HEK293T (cell line): ENCODE results near the gene FAM20B.

Experiments
- ARNT ChIP-seq: fragments of 450-650 bp; IDR thresholded peaks from 2 replicates; pipeline ENCODE4 v1.6.1; 2017; ENCODE audit warnings: mild to moderate bottlenecking
- BHLHE40 ChIP-seq: fragments of 450-650 bp; IDR thresholded peaks from 2 replicates; pipeline ENCODE4 v1.6.1; 2016; ENCODE audit warnings: mild to moderate bottlenecking, moderate library complexity, borderline replicate concordance
- ELF4 ChIP-seq: fragments of 450-650 bp; IDR thresholded peaks from 2 replicates; pipeline ENCODE4 v1.6.1; 2017; ENCODE audit warnings: antibody characterized with exemption
- FOXA1 ChIP-seq: fragments of 450-650 bp; IDR thresholded peaks from 2 replicates; pipeline ENCODE4 v1.6.1; 2016; ENCODE audit warnings: mild to moderate bottlenecking
- FOXM1 ChIP-seq: fragments of 450-650 bp; IDR thresholded peaks from 2 replicates; pipeline ENCODE4 v1.6.1; 2017; ENCODE audit warnings: mild to moderate bottlenecking, borderline replicate concordance
- LEF1 ChIP-seq: fragments of 450-650 bp; IDR thresholded peaks from 2 replicates; pipeline ENCODE4 v1.6.1; 2017; ENCODE audit warnings: mild to moderate bottlenecking, borderline replicate concordance
- SUZ12 ChIP-seq: fragments of 450-650 bp; IDR thresholded peaks from 2 replicates; pipeline ENCODE4 v1.6.1; 2016; ENCODE audit warnings: mild to moderate bottlenecking

GRCh38 chr1:179083533-179083932 is 57.8 kb downstream of the FAM20B start:
- no peak for TF ChIP-seq FOXM1
- no peak for TF ChIP-seq BHLHE40
- TF ChIP-seq SUZ12, result no peak
- TF ChIP-seq ARNT, result no peak
- TF ChIP-seq FOXA1, result no peak
- no peak for TF ChIP-seq LEF1
- no peak for TF ChIP-seq ELF4
